Mesenchymal stem cell (in vitro differentiated cells and primary cell): Measurements from ENCODE around the gene ABHD6.
"Not testable (repeated sequence)": the region's sequence is repeated elsewhere in the genome, so short reads cannot be mapped to it uniquely, and the experiment has no call there.

Source experiments
- DNase-seq: peaks from one replicate; pipeline ENCODE4 v3.0.0-alpha.2; 2013
- H2AFZ ChIP-seq: one replicate; pipeline ENCODE4 v1.6.1; 2013; ENCODE audit warnings: low read depth, mild to moderate bottlenecking, control low read depth, inconsistent platforms, low read length, moderate library complexity
- H2AK5ac ChIP-seq: 2 replicates; pipeline ENCODE4 v1.6.1; 2013; ENCODE audit warnings: low read length, moderate library complexity, mild to moderate bottlenecking, inconsistent platforms; ENCODE audit not compliant: severe bottlenecking
- H2BK120ac ChIP-seq: one replicate; pipeline ENCODE4 v1.6.1; 2013; ENCODE audit warnings: low read depth, mild to moderate bottlenecking, inconsistent platforms, low read length, moderate library complexity
- H2BK12ac ChIP-seq, 2 experiments: one replicate each; pipeline ENCODE4 v1.6.1; 2013; ENCODE audit warnings: inconsistent platforms in 2 of 2, low read length in 2 of 2, mild to moderate bottlenecking in 2 of 2, moderate library complexity in 2 of 2, control low read depth in 1 of 2
- H2BK15ac ChIP-seq: one replicate; pipeline ENCODE4 v1.6.1; 2013; ENCODE audit warnings: mild to moderate bottlenecking, low read depth, inconsistent platforms; ENCODE audit not compliant: poor library complexity, severe bottlenecking
- H2BK5ac ChIP-seq: 2 replicates; pipeline ENCODE4 v1.6.1; 2013; ENCODE audit warnings: low read depth, mild to moderate bottlenecking, low read length, control low read depth, inconsistent platforms; ENCODE audit not compliant: poor library complexity, severe bottlenecking
- H3K14ac ChIP-seq, 2 experiments: one replicate each; pipeline ENCODE4 v1.6.1; 2013; ENCODE audit warnings: inconsistent platforms in 2 of 2, low read length in 2 of 2, control low read depth in 1 of 2, mild to moderate bottlenecking in 1 of 2, moderate library complexity in 1 of 2
- H3K18ac ChIP-seq, 2 experiments: one replicate each; pipeline ENCODE4 v1.6.1; 2013; ENCODE audit warnings: inconsistent platforms in 2 of 2, low read length in 2 of 2, control low read depth in 1 of 2, low read depth in 1 of 2, mild to moderate bottlenecking in 1 of 2
- H3K23ac ChIP-seq, 2 experiments: one replicate each; pipeline ENCODE4 v1.6.1; 2013; ENCODE audit warnings: inconsistent platforms in 2 of 2, low read length in 2 of 2, mild to moderate bottlenecking in 2 of 2, moderate library complexity in 2 of 2, control low read depth in 1 of 2
- H3K27ac ChIP-seq: 2 replicates; pipeline ENCODE4 v1.5.1; 2013; ENCODE audit warnings: mild to moderate bottlenecking, moderate library complexity, low read length, control low read depth, inconsistent platforms; ENCODE audit not compliant: poor library complexity, severe bottlenecking
- H3K27me3 ChIP-seq, 2 experiments: 2 replicates each; pipeline versions ENCODE4 v1.6.1 to v1.7.0; 2013; ENCODE audit warnings: low read length in 2 of 2, mild to moderate bottlenecking in 2 of 2, moderate library complexity in 2 of 2, control low read depth in 1 of 2, inconsistent platforms in 1 of 2; ENCODE audit not compliant: control insufficient read depth in 1 of 2, insufficient read depth in 1 of 2
- H3K36me3 ChIP-seq, 2 experiments: 2 replicates each; pipeline versions ENCODE4 v1.6.1 to v1.7.0; 2013; ENCODE audit warnings: low read length in 2 of 2, control low read depth in 1 of 2, inconsistent platforms in 1 of 2, low read depth in 1 of 2, mild to moderate bottlenecking in 1 of 2; ENCODE audit not compliant: insufficient read depth in 2 of 2, control insufficient read depth in 1 of 2
- H3K4ac ChIP-seq, 2 experiments: one replicate each; pipeline ENCODE4 v1.6.1; 2013; ENCODE audit warnings: inconsistent platforms in 2 of 2, low read length in 2 of 2, mild to moderate bottlenecking in 2 of 2, moderate library complexity in 2 of 2, control low read depth in 1 of 2, low read depth in 1 of 2
- H3K4me1 ChIP-seq: 2 replicates; pipeline ENCODE4 v1.6.1; 2013; ENCODE audit warnings: low read depth, low read length, control low read depth; ENCODE audit not compliant: control insufficient read depth, insufficient read depth
- H3K4me2 ChIP-seq: 2 replicates; pipeline ENCODE4 v1.6.1; 2013; ENCODE audit warnings: low read length, mild to moderate bottlenecking, inconsistent platforms; ENCODE audit not compliant: poor library complexity, severe bottlenecking
- H3K4me3 ChIP-seq, 2 experiments: 2 replicates each; pipeline versions ENCODE4 v1.5.1 to v1.7.0; 2013; ENCODE audit warnings: low read length in 2 of 2, mild to moderate bottlenecking in 2 of 2, control low read depth in 1 of 2, low read depth in 1 of 2; ENCODE audit not compliant: insufficient read depth in 1 of 2
- H3K79me1 ChIP-seq: replicated peaks from 2 replicates; pipeline ENCODE4 v1.6.1; 2013; ENCODE audit warnings: mild to moderate bottlenecking, control low read depth, low read length, inconsistent platforms; ENCODE audit not compliant: poor library complexity, severe bottlenecking
- H3K9ac ChIP-seq: 2 replicates; pipeline ENCODE4 v1.7.0; 2013; ENCODE audit warnings: mild to moderate bottlenecking, low read length, moderate library complexity
- H3K9me3 ChIP-seq: 2 replicates; pipeline ENCODE4 v1.7.0; 2013; ENCODE audit warnings: mild to moderate bottlenecking, low read length; ENCODE audit not compliant: control insufficient read depth
- H4K8ac ChIP-seq: one replicate; pipeline ENCODE4 v1.6.1; 2013; ENCODE audit warnings: inconsistent platforms, mild to moderate bottlenecking, low read length, moderate library complexity
- H4K91ac ChIP-seq: one replicate; pipeline ENCODE4 v1.6.1; 2013; ENCODE audit warnings: mild to moderate bottlenecking, low read length, inconsistent platforms
- WGBS: methylation state at CpG from one replicate; pipeline ENCODE4 v1.1.7; 2013; ENCODE audit warnings: mixed read lengths; 5-methylcytosine and 5-hydroxymethylcytosine counted together

Gene ABHD6

DNA sequence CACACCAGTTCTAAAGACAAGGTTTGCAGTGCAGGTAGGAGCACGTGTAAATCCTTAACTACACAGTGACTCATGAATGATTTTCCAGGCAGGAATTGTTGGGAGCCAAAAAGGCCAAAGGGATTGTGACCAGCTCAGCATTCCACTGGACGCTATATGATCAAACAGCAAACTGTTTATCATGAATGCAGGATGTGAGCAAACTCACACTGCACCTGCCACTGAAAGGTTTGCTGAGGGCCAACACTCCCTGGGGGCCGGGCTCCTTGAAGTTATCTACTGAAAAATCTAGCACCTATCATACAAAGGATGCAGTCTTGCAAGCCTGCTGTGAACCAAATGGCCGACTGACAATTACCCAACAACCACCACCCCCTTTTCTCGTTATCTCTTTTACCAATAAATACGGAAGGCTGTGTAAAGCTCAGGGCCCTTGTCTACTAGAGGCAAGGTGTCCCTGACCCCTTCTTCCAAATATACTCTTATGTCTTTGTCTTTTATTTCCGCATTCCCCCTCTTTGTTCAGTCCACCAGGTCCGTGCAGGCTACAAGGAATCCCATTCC is 15.3 kb upstream of the ABHD6 start:
- peaks cover 11 to 13% of the 10 kb centered on the region in 2 experiments for H3K27me3 ChIP-seq
- no peak overlapping the region for H4K91ac ChIP-seq
- no peak overlapping the region for H3K4me2 ChIP-seq
- H2AK5ac ChIP-seq: no peak overlapping the region
- no peaks in the 10 kb centered on the region for H3K79me1 ChIP-seq
- H4K8ac ChIP-seq: no peak overlapping the region
- H3K23ac ChIP-seq: no peak overlapping the region
- no peaks in the 10 kb centered on the region for H3K36me3 ChIP-seq
- H2BK12ac ChIP-seq: no peak overlapping the region
- H3K14ac ChIP-seq: no peak overlapping the region
- WGBS: 35% methylated on average over 8 of the region's 8 CpGs
- H2BK5ac ChIP-seq: no peak overlapping the region
- no peak for DNase-seq
- no peaks in the 10 kb centered on the region for H3K9me3 ChIP-seq
- H3K18ac ChIP-seq: no peak overlapping the region
- no peak overlapping the region for H3K27ac ChIP-seq
- H3K9ac ChIP-seq: no peak overlapping the region
- no peak overlapping the region for H3K4ac ChIP-seq
- no peak overlapping the region for H3K4me3 ChIP-seq
- no peak overlapping the region for H2BK15ac ChIP-seq
- no peak overlapping the region for H2AFZ ChIP-seq
- H2BK120ac ChIP-seq: no peak overlapping the region
- H3K4me1 ChIP-seq: peaks cover 6% of the 10 kb centered on the region

DNA sequence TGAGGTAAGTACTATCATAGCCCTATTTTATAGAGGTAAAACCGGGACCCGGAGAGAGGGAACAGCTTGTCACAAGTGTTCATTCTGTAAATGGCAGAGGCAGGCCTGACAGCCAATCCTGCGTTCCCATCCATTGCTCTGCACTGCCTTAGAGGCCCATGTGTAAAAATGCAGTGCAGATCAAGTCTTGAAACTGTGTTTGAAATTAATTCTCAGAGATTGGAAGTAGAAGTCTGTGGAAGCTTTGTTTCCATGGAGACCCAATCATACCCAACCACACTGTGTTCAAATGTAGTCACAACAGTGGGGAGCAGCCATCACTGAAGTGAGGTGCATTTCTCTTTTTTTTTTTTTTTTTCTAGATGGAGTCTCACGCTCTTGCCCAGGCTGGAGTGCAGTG is 13.7 kb upstream of the ABHD6 start:
- no peak overlapping the region for H2BK15ac ChIP-seq
- H3K9me3 ChIP-seq: no peaks in the 10 kb centered on the region
- H4K91ac ChIP-seq: no peak overlapping the region
- H2BK5ac ChIP-seq: no peak overlapping the region
- H3K36me3 ChIP-seq: no peaks in the 10 kb centered on the region
- H3K4ac ChIP-seq: no peak overlapping the region
- H3K23ac ChIP-seq: no peak overlapping the region
- H3K79me1 ChIP-seq: no peaks in the 10 kb centered on the region
- WGBS: 82% methylated on average over 3 of the region's 4 CpGs
- peaks cover 11 to 13% of the 10 kb centered on the region in 2 experiments for H3K27me3 ChIP-seq
- H3K4me1 ChIP-seq: peaks cover 2% of the 10 kb centered on the region
- H3K18ac ChIP-seq: no peak overlapping the region
- no peak overlapping the region for H2AFZ ChIP-seq
- H3K27ac ChIP-seq: no peak overlapping the region
- DNase-seq: no peak
- H2AK5ac ChIP-seq: no peak overlapping the region
- H4K8ac ChIP-seq: no peak overlapping the region
- no peak overlapping the region for H3K4me3 ChIP-seq
- no peak overlapping the region for H3K14ac ChIP-seq
- no peak overlapping the region for H2BK12ac ChIP-seq
- H3K4me2 ChIP-seq: no peak overlapping the region
- no peak overlapping the region for H2BK120ac ChIP-seq
- no peak overlapping the region for H3K9ac ChIP-seq

- not testable (repeated sequence) for H2AFZ ChIP-seq, H2BK12ac ChIP-seq, H3K23ac ChIP-seq, H3K79me1 ChIP-seq, H4K91ac ChIP-seq, H3K18ac ChIP-seq, H2BK120ac ChIP-seq, H3K14ac ChIP-seq, H3K36me3 ChIP-seq, H4K8ac ChIP-seq, H2BK15ac ChIP-seq, H2BK5ac ChIP-seq, H3K9ac ChIP-seq, H3K4ac ChIP-seq, DNase-seq, H3K9me3 ChIP-seq, H3K4me2 ChIP-seq, H3K4me3 ChIP-seq, H2AK5ac ChIP-seq, H3K27ac ChIP-seq, H3K4me1 ChIP-seq
- H3K27me3 ChIP-seq: peaks cover 19 to 25% of the 10 kb centered on the region in 2 experiments
- WGBS: 88% methylated on average over 1 of the region's 3 CpGs
Observed at GRCh38 chr3:58227933-58228332, 9.7 kb upstream of the ABHD6 start.

GRCh38 chr3:58230876-58231552 is 6.6 kb upstream of the ABHD6 start:
- peaks cover 14 to 15% of the 10 kb centered on the region in 2 experiments for H3K27me3 ChIP-seq
- no peak overlapping the region for H2BK120ac ChIP-seq
- H3K23ac ChIP-seq: no peak overlapping the region
- H2AFZ ChIP-seq: no peak overlapping the region
- no peak for DNase-seq
- H3K18ac ChIP-seq: no peak overlapping the region
- no peak overlapping the region for H3K27ac ChIP-seq
- WGBS: 0% methylated on average over 1 of the region's 1 CpG
- no peaks in the 10 kb centered on the region for H3K9me3 ChIP-seq
- H4K8ac ChIP-seq: no peak overlapping the region
- H3K4me3 ChIP-seq: no peak overlapping the region
- no peak overlapping the region for H2BK12ac ChIP-seq
- H3K4ac ChIP-seq: no peak overlapping the region
- no peak overlapping the region for H3K4me2 ChIP-seq
- no peak overlapping the region for H2BK5ac ChIP-seq
- no peaks in the 10 kb centered on the region for H3K36me3 ChIP-seq
- no peak overlapping the region for H3K9ac ChIP-seq
- no peaks in the 10 kb centered on the region for H3K4me1 ChIP-seq
- H3K14ac ChIP-seq: no peak overlapping the region
- H2BK15ac ChIP-seq: no peak overlapping the region
- H3K79me1 ChIP-seq: no peaks in the 10 kb centered on the region
- H2AK5ac ChIP-seq: no peak overlapping the region
- H4K91ac ChIP-seq: no peak overlapping the region
